Astrocyte (in vitro differentiated cells and primary cell): ENCODE results near the gene NECTIN1.

Experiments used
- EZH2 ChIP-seq: IDR thresholded peaks from 2 replicates; pipeline ENCODE4 v1.6.1; 2012; ENCODE audit warnings: mild to moderate bottlenecking, low read length, inconsistent platforms; ENCODE audit not compliant: insufficient read depth
- TF ChIP-seq, protein P1 (sequence below): IDR thresholded peaks from 2 replicates; pipeline ENCODE4 v1.5.1; 2011; ENCODE audit warnings: low read depth, mild to moderate bottlenecking, inconsistent platforms, low read length, moderate library complexity; ENCODE audit not compliant: insufficient read depth

DNA sequence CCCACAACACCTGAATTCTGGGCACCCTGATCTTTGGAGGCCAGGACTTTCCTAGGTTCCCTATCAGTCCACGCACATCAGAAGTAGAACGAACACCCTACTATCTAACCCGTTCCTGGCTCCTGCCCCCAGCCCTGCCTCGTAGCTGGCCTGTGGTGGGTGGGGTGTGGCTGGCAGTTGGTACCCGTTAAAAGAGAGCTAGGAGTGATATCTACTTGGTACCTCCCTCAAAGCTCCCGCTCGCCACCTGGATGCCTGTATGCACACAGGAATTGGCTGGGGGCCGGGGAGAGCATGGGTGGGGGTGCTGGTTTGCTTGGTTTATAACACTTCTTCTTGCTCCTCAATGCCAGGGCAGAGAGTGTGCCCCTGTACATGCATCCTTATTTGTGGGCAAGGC is 14.0 kb upstream of the NECTIN1 start:
- TF ChIP-seq, protein P1, sequence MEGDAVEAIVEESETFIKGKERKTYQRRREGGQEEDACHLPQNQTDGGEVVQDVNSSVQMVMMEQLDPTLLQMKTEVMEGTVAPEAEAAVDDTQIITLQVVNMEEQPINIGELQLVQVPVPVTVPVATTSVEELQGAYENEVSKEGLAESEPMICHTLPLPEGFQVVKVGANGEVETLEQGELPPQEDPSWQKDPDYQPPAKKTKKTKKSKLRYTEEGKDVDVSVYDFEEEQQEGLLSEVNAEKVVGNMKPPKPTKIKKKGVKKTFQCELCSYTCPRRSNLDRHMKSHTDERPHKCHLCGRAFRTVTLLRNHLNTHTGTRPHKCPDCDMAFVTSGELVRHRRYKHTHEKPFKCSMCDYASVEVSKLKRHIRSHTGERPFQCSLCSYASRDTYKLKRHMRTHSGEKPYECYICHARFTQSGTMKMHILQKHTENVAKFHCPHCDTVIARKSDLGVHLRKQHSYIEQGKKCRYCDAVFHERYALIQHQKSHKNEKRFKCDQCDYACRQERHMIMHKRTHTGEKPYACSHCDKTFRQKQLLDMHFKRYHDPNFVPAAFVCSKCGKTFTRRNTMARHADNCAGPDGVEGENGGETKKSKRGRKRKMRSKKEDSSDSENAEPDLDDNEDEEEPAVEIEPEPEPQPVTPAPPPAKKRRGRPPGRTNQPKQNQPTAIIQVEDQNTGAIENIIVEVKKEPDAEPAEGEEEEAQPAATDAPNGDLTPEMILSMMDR, result no peak
- TF ChIP-seq EZH2, result no peak
